Measurements from ENCODE around the gene POGZ.

DNA sequence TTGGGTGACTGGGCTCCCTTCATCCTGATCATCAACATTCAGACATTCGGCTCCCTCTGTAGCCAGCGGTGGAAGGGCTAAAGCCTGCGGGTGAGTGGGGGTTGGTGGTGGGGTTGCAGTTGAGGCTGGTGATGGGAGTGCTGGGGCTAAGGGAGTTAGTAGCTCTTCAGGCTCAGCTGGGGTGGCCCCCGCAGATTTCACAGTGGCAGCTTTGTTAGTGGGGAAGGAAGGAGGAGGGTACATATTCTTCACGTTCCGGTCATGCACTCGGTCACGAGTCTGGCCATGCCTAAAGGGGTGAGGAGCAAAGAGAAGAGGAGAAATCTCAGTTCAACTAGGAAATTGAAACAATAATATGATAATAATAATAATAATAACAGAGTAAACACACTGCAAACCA, 53.1 kb downstream of the POGZ start:
- TF ChIP-seq CTCF (IDR thresholded peaks at IDR 0.05; ENCODE audit: low read length) (no peak), EZH2 (IDR thresholded peaks at IDR 0.05; ENCODE audit: borderline replicate concordance, low read length) (no peak)
